ENCODE measurements around the gene ADAMTS14.
"Not testable (repeated sequence)": the region's sequence is repeated elsewhere in the genome, so short reads cannot be mapped to it uniquely, and the experiment has no call there.

The ADAMTS14 gene

GRCh38 chr10:70656489-70656888 is 15.8 kb upstream of the ADAMTS14 start:
- DNase-seq, result no peak

- DNase-seq, result no peak
Measured at GRCh38 chr10:70657041-70657440, 15.3 kb upstream of the ADAMTS14 start.

- no peak for DNase-seq
Measured at GRCh38 chr10:70658582-70659136, 13.6 kb upstream of the ADAMTS14 start.

- no peak for DNase-seq
Measured at GRCh38 chr10:70659306-70659705, 13.0 kb upstream of the ADAMTS14 start.

- no peak for DNase-seq
Measured at GRCh38 chr10:70660722-70661121, 11.6 kb upstream of the ADAMTS14 start.

- no peak for DNase-seq
Measured at GRCh38 chr10:70661623-70662361, 10.5 kb upstream of the ADAMTS14 start.

GRCh38 chr10:70662362-70663220 is 9.7 kb upstream of the ADAMTS14 start:
- DNase-seq, result no peak

- DNase-seq, result not testable (repeated sequence)
Measured at GRCh38 chr10:70663458-70664409, 8.6 kb upstream of the ADAMTS14 start.

- DNase-seq, result no peak
Measured at GRCh38 chr10:70664702-70665195, 7.6 kb upstream of the ADAMTS14 start.

GRCh38 chr10:70666960-70667798 is 5.1 kb upstream of the ADAMTS14 start:
- DNase-seq, result no peak

GRCh38 chr10:70667818-70668217 is 4.5 kb upstream of the ADAMTS14 start:
- not testable (repeated sequence) for DNase-seq

GRCh38 chr10:70668454-70668970 is 3.8 kb upstream of the ADAMTS14 start:
- DNase-seq, result no peak

- no peak for DNase-seq
Measured at GRCh38 chr10:70669015-70669414, 3.3 kb upstream of the ADAMTS14 start.

- no peak for DNase-seq
Measured at GRCh38 chr10:70669732-70670317, 2.5 kb upstream of the ADAMTS14 start.

- no peak for DNase-seq
Measured at GRCh38 chr10:70671619-70672164, 614 bp upstream of the ADAMTS14 start.

- no peak for DNase-seq
Measured at GRCh38 chr10:70673043-70673928, 980 bp downstream of the ADAMTS14 start.

- DNase-seq, result no peak
Measured at GRCh38 chr10:70673929-70674559, 1.7 kb downstream of the ADAMTS14 start.

- DNase-seq, result no peak
Measured at GRCh38 chr10:70674560-70675495, 2.5 kb downstream of the ADAMTS14 start.

Measured in cerebellar nuclear complex (tissue), 1 donor.